ENCODE data around the gene APP.

APP gene

DNA sequence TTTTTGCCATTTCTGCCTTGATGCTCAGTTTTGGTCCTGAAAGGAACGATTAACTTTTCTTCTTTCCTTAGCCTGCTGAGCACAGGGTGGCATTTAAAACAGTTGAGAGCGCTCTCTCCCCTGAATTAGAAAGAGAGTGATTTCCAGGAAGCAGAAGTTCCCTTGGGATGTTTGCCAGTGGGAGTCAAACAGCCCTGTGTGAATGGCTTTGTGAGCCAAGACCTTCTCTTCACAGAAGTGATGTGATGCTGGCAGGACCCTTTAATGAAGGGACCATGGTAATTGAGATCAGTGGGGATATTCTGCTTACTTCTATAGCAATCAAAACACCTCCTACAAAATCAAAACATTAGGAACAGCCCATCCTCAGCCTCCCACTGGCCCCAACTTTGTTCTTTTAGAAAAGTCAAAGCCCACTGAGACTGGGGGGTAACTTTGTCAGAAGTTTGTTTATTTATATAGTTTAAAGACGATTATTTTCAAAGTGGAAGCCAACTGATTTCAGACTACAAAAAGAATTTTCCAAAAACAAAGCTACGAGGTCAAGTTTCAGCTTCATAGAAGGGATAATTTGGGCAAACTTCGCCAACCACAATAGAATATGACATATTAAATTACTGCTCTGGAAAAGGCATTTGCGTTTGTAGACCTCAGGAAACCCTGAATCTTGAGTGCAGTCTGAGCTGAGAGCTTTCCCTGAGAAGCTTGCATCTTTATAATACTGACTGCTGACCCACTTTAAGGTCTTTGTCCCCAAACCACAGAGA, 313.1 kb downstream of the APP start:
- no peak for DNase-seq

DNA sequence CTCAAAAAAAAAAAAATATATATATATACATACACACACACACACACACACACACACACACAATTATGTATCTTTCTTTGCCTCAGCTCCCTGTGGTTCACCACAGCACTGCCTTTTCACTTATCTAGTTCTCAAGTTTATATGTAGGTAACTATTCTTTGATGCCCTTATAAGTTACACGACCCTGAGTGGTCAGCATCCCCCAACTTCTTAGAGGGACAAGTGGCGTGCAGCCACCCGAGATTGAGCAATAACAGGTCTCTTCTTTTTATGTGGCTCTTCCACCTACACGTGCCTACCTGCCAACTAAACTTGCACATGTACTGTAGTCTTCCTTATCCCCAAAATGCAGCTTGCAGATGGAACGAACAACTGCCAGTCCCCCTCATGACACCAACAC, 315.0 kb downstream of the APP start:
- no peak for DNase-seq

DNA sequence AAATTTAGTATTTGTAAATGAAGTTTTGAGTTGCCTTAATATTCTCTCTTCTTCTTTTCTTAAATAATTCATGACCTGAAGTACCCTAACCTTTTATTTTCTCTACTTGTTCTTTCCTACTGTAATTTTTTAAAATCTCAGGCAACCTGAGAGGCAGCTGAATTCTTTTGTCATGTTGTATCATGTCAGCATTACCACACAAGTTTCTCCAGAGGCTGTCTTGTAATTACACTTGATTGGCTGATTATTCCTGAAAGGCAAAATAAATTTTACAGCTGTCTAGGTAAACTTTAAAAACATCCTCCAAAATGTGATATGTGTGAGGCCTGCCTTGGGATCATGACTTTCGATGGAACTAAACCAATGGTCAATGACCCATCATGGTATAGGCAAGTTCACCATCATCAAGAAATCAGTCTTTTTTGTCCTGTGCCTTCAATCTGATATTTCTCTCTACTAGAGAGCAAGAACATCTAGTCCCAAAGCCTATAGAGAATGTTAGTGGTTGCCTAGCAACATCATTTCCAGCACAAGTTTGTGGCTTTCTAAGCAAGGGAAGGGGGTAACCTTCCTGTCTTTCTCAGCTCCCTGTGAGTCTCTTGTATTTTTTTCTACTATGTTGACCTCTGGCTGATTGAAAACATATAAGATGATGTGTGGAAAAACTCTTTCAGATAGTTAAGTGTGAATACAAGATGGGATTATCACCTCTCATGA, 320.3 kb downstream of the APP start:
- DNase-seq: no peak

DNA sequence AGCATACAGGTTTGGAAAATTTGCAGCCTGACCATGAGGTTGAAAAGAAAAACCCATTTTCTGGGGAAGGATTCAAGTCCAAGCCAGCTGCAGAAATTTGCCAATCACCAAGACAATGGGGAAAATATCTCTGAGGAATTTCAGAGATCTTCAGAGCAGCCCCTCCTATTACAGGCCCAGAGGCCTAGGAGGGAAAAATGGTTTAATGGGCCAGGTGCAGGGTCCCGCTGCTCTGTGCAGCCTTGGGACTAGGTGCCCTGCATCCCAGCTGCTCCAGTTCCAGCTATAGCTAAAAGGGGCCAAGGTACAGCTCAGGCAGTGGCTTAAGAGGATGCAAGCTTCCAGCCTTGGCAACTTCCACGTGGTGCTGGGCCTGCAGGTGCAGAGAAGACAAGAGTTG, 322.3 kb downstream of the APP start:
- DNase-seq: no peak

DNA sequence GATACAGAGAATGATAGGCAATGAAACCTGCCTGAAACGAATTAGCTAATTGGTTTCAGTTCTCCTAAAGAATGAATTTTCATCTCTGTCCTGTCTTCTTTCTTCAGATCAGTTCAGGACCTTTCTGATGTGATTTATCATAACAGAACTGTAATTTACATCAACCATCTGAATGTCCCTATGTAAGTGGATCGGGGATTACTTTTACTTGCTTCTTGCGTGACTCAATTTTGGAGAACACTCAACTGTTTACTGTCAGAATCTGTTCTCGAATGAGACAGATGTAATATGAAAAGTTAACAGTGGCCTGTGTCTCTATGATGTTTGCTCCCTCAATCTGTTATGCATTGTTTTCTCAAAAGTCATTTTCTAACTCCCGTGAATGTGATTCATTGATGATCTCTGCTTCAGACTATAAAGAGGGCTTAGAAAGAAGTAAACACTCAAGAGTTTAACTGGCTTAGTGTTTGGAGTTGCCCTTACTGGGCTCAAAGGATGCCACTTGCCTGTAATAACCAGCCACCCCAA, 324.8 kb downstream of the APP start:
- DNase-seq: no peak

DNA sequence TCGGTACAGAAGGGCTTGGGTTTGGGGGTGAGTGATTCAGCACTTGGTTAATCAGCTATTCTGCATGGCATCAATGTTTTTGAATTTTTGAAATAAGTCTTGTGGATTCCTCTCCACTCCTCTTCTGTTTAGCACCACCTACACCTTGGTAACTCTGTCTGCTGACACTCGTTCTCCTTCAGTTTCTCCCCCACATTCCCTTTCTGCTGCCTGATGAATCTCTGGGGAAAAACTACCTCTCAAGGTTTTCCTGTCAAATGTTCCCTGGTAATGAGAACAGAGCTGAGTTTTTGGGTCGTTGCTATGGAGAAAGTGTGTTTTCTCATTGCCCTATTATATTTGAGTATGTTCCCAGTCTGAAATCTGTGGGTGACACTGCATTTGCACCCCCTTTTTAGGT, 327.6 kb downstream of the APP start:
- no peak for DNase-seq

DNA sequence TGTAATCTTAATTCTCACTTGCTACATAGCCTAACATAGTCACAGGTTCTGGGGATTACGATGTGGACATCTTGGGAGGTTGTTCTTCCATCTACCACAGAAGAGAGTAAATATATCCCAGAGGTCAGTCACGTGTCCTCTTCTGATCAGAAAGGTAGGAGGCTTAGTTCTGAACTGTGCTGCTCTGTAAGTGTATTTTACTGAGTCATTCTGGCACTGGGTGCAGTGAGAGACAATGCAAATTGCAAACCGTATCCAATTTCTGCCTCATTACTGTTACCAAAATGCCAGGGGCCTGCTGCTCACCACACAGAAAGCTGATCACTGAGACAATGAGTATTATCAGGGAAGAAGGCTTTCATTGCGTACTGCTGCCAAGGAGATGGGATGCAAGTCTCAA, 331.8 kb downstream of the APP start:
- no peak for DNase-seq

DNA sequence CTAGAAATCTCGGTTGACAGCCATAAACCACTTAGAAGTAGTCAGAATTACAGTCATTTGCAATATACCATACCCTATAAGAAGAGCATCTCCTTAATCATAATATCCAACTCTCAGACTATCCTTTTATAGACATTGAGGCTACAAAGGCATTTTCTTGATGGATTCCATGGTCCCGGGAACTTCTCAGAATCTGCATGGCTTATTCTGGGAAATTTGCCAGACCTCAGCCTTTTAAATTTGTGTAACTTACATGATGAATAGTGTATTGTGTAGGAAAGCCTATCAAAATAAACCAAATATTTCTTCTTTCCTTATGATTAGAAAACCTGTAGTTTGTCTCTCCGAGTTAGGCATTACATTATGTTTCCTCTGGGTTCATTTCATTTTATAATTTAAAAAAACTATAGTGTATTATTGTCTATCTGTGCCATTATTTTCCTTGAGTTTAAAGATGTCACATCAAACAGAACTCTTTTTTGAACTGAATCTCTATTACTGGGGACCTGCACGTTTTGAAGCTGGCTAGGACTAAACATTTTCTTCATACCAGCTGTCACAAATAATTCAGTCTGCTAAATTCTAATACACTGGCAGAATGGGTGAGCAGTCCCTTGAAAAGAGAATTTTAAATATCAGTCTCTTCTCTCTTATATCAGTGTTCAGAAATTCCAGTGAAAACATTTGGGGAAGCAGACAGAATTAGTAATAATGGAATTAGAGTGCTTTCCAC, 332.9 kb downstream of the APP start:
- DNase-seq: no peak

DNA sequence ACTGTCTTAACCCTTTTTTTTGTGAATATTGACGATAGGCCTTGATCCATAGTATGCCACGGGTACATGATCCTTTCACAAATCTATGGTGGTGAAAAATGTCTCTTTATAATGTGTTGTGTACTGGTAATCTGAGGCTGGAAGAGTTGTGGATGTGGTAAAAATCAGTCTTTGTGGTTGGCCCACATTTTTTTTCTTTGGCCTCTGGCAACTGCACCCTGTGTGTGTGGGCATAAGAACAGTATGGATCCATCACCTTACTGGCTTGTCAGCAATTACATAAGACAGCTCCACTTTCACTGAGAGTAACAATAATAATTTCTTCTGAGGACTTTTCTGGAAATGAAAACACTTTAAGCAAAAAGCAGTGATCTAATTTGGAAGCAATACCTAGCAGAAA, 334.2 kb downstream of the APP start:
- no peak for DNase-seq

DNA sequence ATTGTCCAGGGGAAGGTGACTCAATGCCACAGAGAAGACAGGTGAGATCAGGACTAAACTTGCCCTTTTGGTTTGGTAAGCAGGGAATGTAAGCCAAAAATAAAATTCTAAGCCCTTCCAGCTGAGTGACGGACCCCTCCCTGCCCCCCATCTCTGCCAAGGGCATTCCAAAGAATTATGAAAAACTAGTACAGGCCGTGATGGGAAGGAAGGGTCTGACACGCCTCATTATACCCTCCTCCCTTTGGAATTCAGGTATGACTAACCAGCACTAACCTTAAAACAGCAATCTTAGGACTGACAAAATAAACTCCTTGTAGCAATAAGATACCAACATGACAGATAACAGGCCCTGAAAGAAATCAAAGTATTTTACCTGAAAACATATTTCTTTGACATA, 336.2 kb downstream of the APP start:
- no peak for DNase-seq

DNA sequence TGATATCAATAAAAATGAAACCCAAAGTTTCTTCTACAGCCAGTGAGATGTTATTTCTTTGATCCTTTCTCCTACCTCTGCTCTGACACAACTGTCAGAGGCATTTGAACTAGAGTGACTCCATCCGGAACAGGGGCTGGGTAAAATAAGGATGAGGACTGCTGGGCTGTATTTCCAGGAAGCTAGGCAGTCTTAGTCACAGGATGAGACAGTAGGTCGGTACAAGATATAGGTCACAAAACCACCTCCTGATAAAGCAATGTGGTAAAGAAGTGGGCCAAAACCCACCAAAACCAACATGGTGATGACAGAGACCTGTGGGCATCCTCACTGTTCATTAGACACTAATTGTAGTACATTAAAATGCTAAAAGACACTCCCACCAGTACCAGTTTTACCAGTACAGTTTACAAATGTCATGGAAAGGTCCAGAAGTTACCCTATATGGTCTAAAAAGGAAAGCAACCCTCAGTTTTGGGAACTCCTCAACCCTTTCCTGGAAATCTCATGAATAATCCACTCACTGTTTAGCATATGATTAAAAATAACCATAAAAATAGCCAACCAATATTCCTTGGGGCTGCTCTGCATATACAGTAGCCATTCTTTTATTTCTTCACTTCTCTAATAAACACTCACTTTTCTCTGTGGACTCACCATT, 339.1 kb downstream of the APP start:
- peak in 1 of 2 experiments; percentile 10 for DNase-seq

All from activated CD4-positive, alpha-beta T cell treated with anti-CD3 and anti-CD28 coated beads, Interleukin-2, amount 50 U/mL, for 48 hours (primary cell).